ENCODE measurements around the gene MMP3.

The MMP3 gene

GRCh38 chr11:102882389-102883024, 39.1 kb upstream of the MMP3 start:
- Histone ChIP-seq H3K27ac (ENCODE audit: low read length) (no peak overlapping the region), H4K20me1 (ENCODE audit: insufficient read depth, low read length) (no peaks in the 10 kb centered on the region), H2AFZ (ENCODE audit: low read depth, low read length) (no peak overlapping the region), H3K4me2 (ENCODE audit: insufficient read depth, low read length) (no peak overlapping the region), H3K4me3 (ENCODE audit: low read depth in 1 of 2, low read length in 2 of 2) (no peak overlapping the region), H3K4me1 (ENCODE audit: insufficient read depth, low read length) (no peaks in the 10 kb centered on the region), H3K9me3 (ENCODE audit: insufficient read depth, low read length, severe bottlenecking) (no peaks in the 10 kb centered on the region), H3K36me3 (ENCODE audit: insufficient read depth, low read length) (no peaks in the 10 kb centered on the region), H3K9ac (ENCODE audit: low read depth, low read length) (no peak overlapping the region), H3K27me3 (ENCODE audit: insufficient read depth, low read length, poor library complexity) (no peaks in the 10 kb centered on the region), H3K79me2 (ENCODE audit: insufficient read depth, low read length) (no peaks in the 10 kb centered on the region)
- no peak for TF ChIP-seq EZH2 (IDR thresholded peaks at IDR 0.05; ENCODE audit: borderline replicate concordance, low read depth, low read length, severe bottlenecking)
- TF ChIP-seq CTCF (IDR thresholded peaks at IDR 0.05; ENCODE audit: borderline replicate concordance, extremely low read depth, low read length, poor library complexity, severe bottlenecking) = no peak
- ATAC-seq (ENCODE audit: insufficient read depth, low read depth) (no peak), DNase-seq (no peak)

GRCh38 chr11:102879801-102880200, 36.4 kb upstream of the MMP3 start:
- TF ChIP-seq CTCF (IDR thresholded peaks at IDR 0.05; ENCODE audit: borderline replicate concordance, extremely low read depth, low read length, poor library complexity, severe bottlenecking) (no peak), EZH2 (IDR thresholded peaks at IDR 0.05; ENCODE audit: borderline replicate concordance, low read depth, low read length, severe bottlenecking) (no peak)
- ATAC-seq (ENCODE audit: insufficient read depth, low read depth) (no peak), DNase-seq (no peak)
- no peak overlapping the region for H3K27ac ChIP-seq (ENCODE audit: low read length)
- H3K4me1 ChIP-seq (ENCODE audit: insufficient read depth, low read length) = no peaks in the 10 kb centered on the region
- no peak overlapping the region for H3K4me2 ChIP-seq (ENCODE audit: insufficient read depth, low read length)
- H3K79me2 ChIP-seq (ENCODE audit: insufficient read depth, low read length) = no peaks in the 10 kb centered on the region
- no peaks in the 10 kb centered on the region for H4K20me1 ChIP-seq (ENCODE audit: insufficient read depth, low read length)
- no peaks in the 10 kb centered on the region for H3K36me3 ChIP-seq (ENCODE audit: insufficient read depth, low read length)
- H2AFZ ChIP-seq (ENCODE audit: low read depth, low read length) = no peak overlapping the region
- no peak overlapping the region for H3K9ac ChIP-seq (ENCODE audit: low read depth, low read length)
- no peaks in the 10 kb centered on the region for H3K27me3 ChIP-seq (ENCODE audit: insufficient read depth, low read length, poor library complexity)
- no peak overlapping the region for H3K4me3 ChIP-seq (ENCODE audit: low read depth in 1 of 2, low read length in 2 of 2)
- H3K9me3 ChIP-seq (ENCODE audit: insufficient read depth, low read length, severe bottlenecking) = no peaks in the 10 kb centered on the region

GRCh38 chr11:102878595-102878994, 35.2 kb upstream of the MMP3 start:
- ATAC-seq (ENCODE audit: insufficient read depth, low read depth) (no peak), DNase-seq (no peak)
- Histone ChIP-seq H3K4me2 (ENCODE audit: insufficient read depth, low read length) (no peak overlapping the region), H3K4me3 (ENCODE audit: low read depth in 1 of 2, low read length in 2 of 2) (no peak overlapping the region), H3K36me3 (ENCODE audit: insufficient read depth, low read length) (no peaks in the 10 kb centered on the region), H4K20me1 (ENCODE audit: insufficient read depth, low read length) (no peaks in the 10 kb centered on the region), H3K9ac (ENCODE audit: low read depth, low read length) (no peak overlapping the region), H3K4me1 (ENCODE audit: insufficient read depth, low read length) (no peaks in the 10 kb centered on the region), H2AFZ (ENCODE audit: low read depth, low read length) (no peak overlapping the region), H3K79me2 (ENCODE audit: insufficient read depth, low read length) (no peaks in the 10 kb centered on the region), H3K9me3 (ENCODE audit: insufficient read depth, low read length, severe bottlenecking) (no peaks in the 10 kb centered on the region), H3K27me3 (ENCODE audit: insufficient read depth, low read length, poor library complexity) (no peaks in the 10 kb centered on the region), H3K27ac (ENCODE audit: low read length) (no peak overlapping the region)
- TF ChIP-seq EZH2 (IDR thresholded peaks at IDR 0.05; ENCODE audit: borderline replicate concordance, low read depth, low read length, severe bottlenecking) (no peak), CTCF (IDR thresholded peaks at IDR 0.05; ENCODE audit: borderline replicate concordance, extremely low read depth, low read length, poor library complexity, severe bottlenecking) (no peak)

Data from DND-41 (cell line).